Measurements from ENCODE around the gene GRB10.

GRB10 gene

GRCh38 chr7:50723173-50723572 is 59.5 kb downstream of the GRB10 start:
- H3K27me3 ChIP-seq (ENCODE audit: low read depth, low read length): peaks cover 8% of the 10 kb centered on the region; the same call in 1 of the 2 replicates
- no peak overlapping the region for H3K27ac ChIP-seq (ENCODE audit: low read length)
- no peak overlapping the region for H3K9ac ChIP-seq (ENCODE audit: low read length)
- H3K36me3 ChIP-seq (replicated peaks; ENCODE audit: low read depth, low read length): no peaks in the 10 kb centered on the region
- no peak overlapping the region for H2AFZ ChIP-seq (ENCODE audit: low read depth, low read length)
- no peak overlapping the region for H3K4me2 ChIP-seq (ENCODE audit: low read length)
- H4K20me1 ChIP-seq (ENCODE audit: insufficient read depth, low read length): no peaks in the 10 kb centered on the region
- H3K9me3 ChIP-seq (ENCODE audit: insufficient read depth, low read length): no peaks in the 10 kb centered on the region
- TF ChIP-seq, protein P1, sequence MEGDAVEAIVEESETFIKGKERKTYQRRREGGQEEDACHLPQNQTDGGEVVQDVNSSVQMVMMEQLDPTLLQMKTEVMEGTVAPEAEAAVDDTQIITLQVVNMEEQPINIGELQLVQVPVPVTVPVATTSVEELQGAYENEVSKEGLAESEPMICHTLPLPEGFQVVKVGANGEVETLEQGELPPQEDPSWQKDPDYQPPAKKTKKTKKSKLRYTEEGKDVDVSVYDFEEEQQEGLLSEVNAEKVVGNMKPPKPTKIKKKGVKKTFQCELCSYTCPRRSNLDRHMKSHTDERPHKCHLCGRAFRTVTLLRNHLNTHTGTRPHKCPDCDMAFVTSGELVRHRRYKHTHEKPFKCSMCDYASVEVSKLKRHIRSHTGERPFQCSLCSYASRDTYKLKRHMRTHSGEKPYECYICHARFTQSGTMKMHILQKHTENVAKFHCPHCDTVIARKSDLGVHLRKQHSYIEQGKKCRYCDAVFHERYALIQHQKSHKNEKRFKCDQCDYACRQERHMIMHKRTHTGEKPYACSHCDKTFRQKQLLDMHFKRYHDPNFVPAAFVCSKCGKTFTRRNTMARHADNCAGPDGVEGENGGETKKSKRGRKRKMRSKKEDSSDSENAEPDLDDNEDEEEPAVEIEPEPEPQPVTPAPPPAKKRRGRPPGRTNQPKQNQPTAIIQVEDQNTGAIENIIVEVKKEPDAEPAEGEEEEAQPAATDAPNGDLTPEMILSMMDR (IDR thresholded peaks at IDR 0.05; ENCODE audit: low read depth, low read length): no peak
- no peak for TF ChIP-seq EZH2phosphoT487 (IDR thresholded peaks at IDR 0.05; ENCODE audit: low read depth)
- no peaks in the 10 kb centered on the region for H3K79me2 ChIP-seq (ENCODE audit: low read length)
- no peak overlapping the region for H3K4me3 ChIP-seq (ENCODE audit: low read length)
- H3K4me1 ChIP-seq (ENCODE audit: low read length): no peaks in the 10 kb centered on the region

DNA sequence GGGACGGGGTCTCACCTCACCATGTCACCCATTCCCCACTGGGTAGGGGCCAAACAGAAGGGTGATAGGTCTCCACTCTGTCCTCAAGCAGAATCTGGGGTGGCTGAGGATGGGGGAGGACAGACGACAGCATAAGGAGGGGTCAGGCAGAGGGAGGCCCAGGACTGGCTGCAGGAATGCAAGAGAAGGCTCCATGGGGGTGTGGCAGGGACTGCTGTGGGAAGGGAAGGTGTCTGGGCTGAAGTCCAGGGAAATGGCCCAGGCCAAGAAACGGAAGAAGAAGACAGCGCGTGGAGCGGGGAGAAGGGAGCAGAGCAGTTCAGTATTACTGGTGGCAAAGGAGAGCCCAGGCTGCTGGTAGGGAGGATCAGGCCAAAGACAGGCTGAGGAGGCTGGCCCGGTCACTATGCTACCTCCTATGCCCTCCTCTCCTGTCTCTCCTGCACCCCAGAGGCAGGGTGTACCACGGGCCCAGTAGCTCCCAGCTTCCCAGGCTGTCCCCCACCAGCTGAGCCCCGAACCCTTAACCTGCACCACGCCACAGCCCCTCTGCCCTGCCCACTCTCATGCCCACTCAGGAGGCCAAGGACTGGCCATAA is 60.9 kb downstream of the GRB10 start:
- no peak overlapping the region for H3K27ac ChIP-seq (ENCODE audit: low read length)
- no peak for TF ChIP-seq EZH2phosphoT487 (IDR thresholded peaks at IDR 0.05; ENCODE audit: low read depth)
- TF ChIP-seq, protein P1 (IDR thresholded peaks at IDR 0.05; ENCODE audit: low read depth, low read length): no peak
- no peak overlapping the region for H2AFZ ChIP-seq (ENCODE audit: low read depth, low read length)
- H3K79me2 ChIP-seq (ENCODE audit: low read length): no peaks in the 10 kb centered on the region
- H3K9ac ChIP-seq (ENCODE audit: low read length): no peak overlapping the region
- peaks cover 7% of the 10 kb centered on the region; the same call in 1 of the 2 replicates for H3K27me3 ChIP-seq (ENCODE audit: low read depth, low read length)
- H3K4me3 ChIP-seq (ENCODE audit: low read length): no peak overlapping the region
- H3K36me3 ChIP-seq (replicated peaks; ENCODE audit: low read depth, low read length): no peaks in the 10 kb centered on the region
- H3K4me1 ChIP-seq (ENCODE audit: low read length): no peaks in the 10 kb centered on the region
- H3K4me2 ChIP-seq (ENCODE audit: low read length): no peak overlapping the region
- H3K9me3 ChIP-seq (ENCODE audit: insufficient read depth, low read length): no peaks in the 10 kb centered on the region
- no peaks in the 10 kb centered on the region for H4K20me1 ChIP-seq (ENCODE audit: insufficient read depth, low read length)

GRCh38 chr7:50721160-50721559 is 61.5 kb downstream of the GRB10 start:
- Histone ChIP-seq H3K36me3 (replicated peaks; ENCODE audit: low read depth, low read length) (no peaks in the 10 kb centered on the region), H3K4me3 (ENCODE audit: low read length) (no peak overlapping the region), H3K27ac (ENCODE audit: low read length) (no peak overlapping the region), H2AFZ (ENCODE audit: low read depth, low read length) (no peak overlapping the region), H3K79me2 (ENCODE audit: low read length) (no peaks in the 10 kb centered on the region), H3K9ac (ENCODE audit: low read length) (no peak overlapping the region), H3K27me3 (ENCODE audit: low read depth, low read length) (peaks cover 6% of the 10 kb centered on the region; the same call in 1 of the 2 replicates), H4K20me1 (ENCODE audit: insufficient read depth, low read length) (no peaks in the 10 kb centered on the region), H3K4me2 (ENCODE audit: low read length) (no peak overlapping the region), H3K9me3 (ENCODE audit: insufficient read depth, low read length) (no peaks in the 10 kb centered on the region), H3K4me1 (ENCODE audit: low read length) (no peaks in the 10 kb centered on the region)
- no peak for TF ChIP-seq EZH2phosphoT487 (IDR thresholded peaks at IDR 0.05; ENCODE audit: low read depth)
- TF ChIP-seq, protein P1 (IDR thresholded peaks at IDR 0.05; ENCODE audit: low read depth, low read length): no peak

GRCh38 chr7:50720295-50720694 is 62.4 kb downstream of the GRB10 start:
- H3K79me2 ChIP-seq (ENCODE audit: low read length): no peaks in the 10 kb centered on the region
- H3K9me3 ChIP-seq (ENCODE audit: insufficient read depth, low read length): no peaks in the 10 kb centered on the region
- H3K4me2 ChIP-seq (ENCODE audit: low read length): no peak overlapping the region
- no peaks in the 10 kb centered on the region for H4K20me1 ChIP-seq (ENCODE audit: insufficient read depth, low read length)
- H2AFZ ChIP-seq (ENCODE audit: low read depth, low read length): no peak overlapping the region
- H3K27ac ChIP-seq (ENCODE audit: low read length): no peak overlapping the region
- no peak for TF ChIP-seq EZH2phosphoT487 (IDR thresholded peaks at IDR 0.05; ENCODE audit: low read depth)
- TF ChIP-seq, protein P1 (IDR thresholded peaks at IDR 0.05; ENCODE audit: low read depth, low read length): no peak
- no peak overlapping the region for H3K4me3 ChIP-seq (ENCODE audit: low read length)
- no peak overlapping the region for H3K9ac ChIP-seq (ENCODE audit: low read length)
- H3K27me3 ChIP-seq (ENCODE audit: low read depth, low read length): peaks cover 6% of the 10 kb centered on the region; the same call in 1 of the 2 replicates
- H3K4me1 ChIP-seq (ENCODE audit: low read length): no peaks in the 10 kb centered on the region
- no peaks in the 10 kb centered on the region for H3K36me3 ChIP-seq (replicated peaks; ENCODE audit: low read depth, low read length)
